HCT116 (cell line): Measurements from ENCODE around the gene DAGLB. TPM values are rescaled to one million over a fixed set of nuclear protein-coding genes. Genes with fewer than 3 reads are reported as not detected.

Experiments
- ATAC-seq: fragments of 200-7000 bp; cut with Tn5 transposase; 2 replicates; pipeline ENCODE4 v1.9.1; 2020; ENCODE audit warnings: mild to moderate bottlenecking, moderate library complexity
- BruUV-seq: library from RNA; stranded (reverse); fragments of 400-500 nt; replicated peaks from 2 replicates; lab custom pipeline; 2021; lab: Mats Ljungman, UMichigan
- CTCF ChIA-PET: fragments of 300-600 bp; sonication (Branson Sonifier 250); formaldehyde crosslinking; loops from one replicate; lab custom pipeline; 2021; ENCODE audit warnings: antibody characterized with exemption; lab: Charles Lee
- POLR2A ChIA-PET: fragments of 300-600, 350-600 bp; sonication (Branson Sonifier 250); formaldehyde crosslinking; loops from one replicate; lab custom pipeline; 2021; ENCODE audit warnings: antibody characterized with exemption; lab: Charles Lee
- RAD21 ChIA-PET, 2 experiments: fragments of 300-600 bp; sonication (Branson Sonifier 250); formaldehyde crosslinking; loops; one replicate each; lab custom pipeline; 2023; ENCODE audit warnings: low total read pairs in 2 of 2; ENCODE audit not compliant: uncharacterized antibody in 2 of 2, unreplicated experiment in 2 of 2, low non-redundant PET in 1 of 2; lab: Charles Lee
- DNase-seq: peaks from one replicate; pipeline ENCODE4 v3.0.0-alpha.2; 2010; ENCODE audit warnings: low read depth, low spot score
- H2AFZ ChIP-seq: fragments of 200-600 bp; shearing (Covaris generic), sonication (generic); 2 replicates; pipeline ENCODE4 v1.6.1; 2017; ENCODE audit warnings: low read depth, mixed run types, mixed read lengths, antibody characterized with exemption, low read length; ENCODE audit not compliant: poor library complexity, severe bottlenecking
- H3K27ac ChIP-seq: 2 replicates; pipeline ENCODE4 v1.5.1; 2012; ENCODE audit warnings: low read depth, low read length
- H3K27me3 ChIP-seq: fragments of 200-600 bp; sonication (generic); 2 replicates; pipeline ENCODE4 v1.6.1; 2016; ENCODE audit warnings: mixed run types, low read length, mixed read lengths; ENCODE audit not compliant: insufficient read depth
- H3K36me3 ChIP-seq, 2 experiments: fragments of 200-500 bp in 1 of 2; fragments of 200-600 bp in 1 of 2; sonication (Bioruptor generic) in 1 of 2; sonication (generic) in 1 of 2; 2 replicates each; pipeline versions ENCODE4 v1.5.1 to v1.6.1; 2014 to 2016; ENCODE audit warnings: low read length in 2 of 2, inconsistent platforms in 1 of 2, mixed read lengths in 1 of 2, mixed run types in 1 of 2; ENCODE audit not compliant: insufficient read depth in 2 of 2, control insufficient read depth in 1 of 2
- H3K4me1 ChIP-seq, 2 experiments: fragments of 200-600 bp in 1 of 2; sonication (generic) in 1 of 2; 2 replicates each; pipeline versions ENCODE4 v1.5.1 to v1.6.1; 2012 to 2017; ENCODE audit warnings: low read length in 2 of 2, inconsistent platforms in 1 of 2, mild to moderate bottlenecking in 1 of 2, mixed read lengths in 1 of 2, mixed run types in 1 of 2, moderate library complexity in 1 of 2; ENCODE audit not compliant: insufficient read depth in 2 of 2, control insufficient read depth in 1 of 2
- H3K4me2 ChIP-seq: fragments of 200-600 bp; sonication (generic); 2 replicates; pipeline ENCODE4 v1.6.1; 2017; ENCODE audit warnings: mixed run types, low read length, mixed read lengths
- H3K4me3 ChIP-seq, 2 experiments: fragments of 200-600 bp in 1 of 2; sonication (generic) in 1 of 2; replicated peaks in 1 of 2; 2 replicates each; pipeline ENCODE4 v1.5.1; 2011 to 2016; ENCODE audit warnings: low read length in 2 of 2, control low read depth in 1 of 2, low read depth in 1 of 2, mild to moderate bottlenecking in 1 of 2, mixed read lengths in 1 of 2, mixed run types in 1 of 2
- H3K79me2 ChIP-seq: fragments of 200-600 bp; sonication (generic); 2 replicates; pipeline ENCODE4 v1.6.1; 2017; ENCODE audit warnings: mild to moderate bottlenecking, mixed run types, low read length, moderate library complexity, mixed read lengths; ENCODE audit not compliant: insufficient read depth
- H3K9ac ChIP-seq: fragments of 200-600 bp; sonication (generic); 2 replicates; pipeline ENCODE4 v1.6.1; 2016; ENCODE audit warnings: low read length, mixed read lengths
- H3K9me2 ChIP-seq: fragments of 200-600 bp; sonication (generic), shearing (Covaris generic); 2 replicates; pipeline ENCODE4 v1.6.1; 2017; ENCODE audit warnings: mixed run types, mild to moderate bottlenecking, moderate library complexity; ENCODE audit not compliant: insufficient read depth
- H3K9me3 ChIP-seq, 2 experiments: fragments of 200-500 bp in 1 of 2; fragments of 200-600 bp in 1 of 2; sonication (Bioruptor generic) in 1 of 2; sonication (generic) in 1 of 2; 2 replicates each; pipeline ENCODE4 v1.6.1; 2014 to 2017; ENCODE audit warnings: low read length in 2 of 2, mixed read lengths in 2 of 2, inconsistent platforms in 1 of 2, low read depth in 1 of 2, mild to moderate bottlenecking in 1 of 2, mixed run types in 1 of 2, moderate library complexity in 1 of 2; ENCODE audit not compliant: control insufficient read depth in 1 of 2, insufficient read depth in 1 of 2
- H4K20me1 ChIP-seq: fragments of 200-600 bp; sonication (generic), shearing (Covaris generic); 2 replicates; pipeline ENCODE4 v1.6.1; 2017; ENCODE audit warnings: mixed run types, mild to moderate bottlenecking, moderate library complexity; ENCODE audit not compliant: insufficient read depth
- CBX3 ChIP-seq: IDR thresholded peaks from 2 replicates; pipeline ENCODE4 v1.6.1; 2012; ENCODE audit warnings: low read depth
- EGR1 ChIP-seq: IDR thresholded peaks from 2 replicates; pipeline ENCODE4 v1.6.1; 2012; ENCODE audit warnings: low read depth
- ELF1 ChIP-seq: IDR thresholded peaks from 2 replicates; pipeline ENCODE4 v1.6.1; 2012; ENCODE audit warnings: low read depth, borderline replicate concordance
- EZH2 ChIP-seq: fragments of 200-600 bp; sonication (generic); IDR thresholded peaks from 2 replicates; pipeline ENCODE4 v1.6.1; 2017; ENCODE audit warnings: antibody characterized with exemption, mixed run types
- FOSL1 ChIP-seq: IDR thresholded peaks from 2 replicates; pipeline ENCODE4 v1.6.1; 2012; ENCODE audit warnings: low read depth
- JUND ChIP-seq: IDR thresholded peaks from 2 replicates; pipeline ENCODE4 v1.6.1; 2012
- POLR2A ChIP-seq: IDR thresholded peaks from 2 replicates; pipeline ENCODE4 v1.7.0; 2011; ENCODE audit warnings: borderline replicate concordance; ENCODE audit not compliant: insufficient read depth, insufficient read length; ENCODE audit errors: extremely low read depth
- POLR2AphosphoS5 ChIP-seq: IDR thresholded peaks from 2 replicates; pipeline ENCODE4 v1.6.1; 2011; ENCODE audit warnings: mild to moderate bottlenecking, low read depth, low read length, moderate library complexity
- RAD21 ChIP-seq: IDR thresholded peaks from 2 replicates; pipeline ENCODE4 v1.6.1; 2012; ENCODE audit warnings: low read depth, mild to moderate bottlenecking
- SIN3A ChIP-seq: IDR thresholded peaks from 2 replicates; pipeline ENCODE4 v1.6.1; 2012; ENCODE audit warnings: low read depth
- SP1 ChIP-seq: IDR thresholded peaks from 2 replicates; pipeline ENCODE4 v1.6.1; 2012; ENCODE audit warnings: low read depth
- TCF7L2 ChIP-seq: IDR thresholded peaks from 2 replicates; pipeline ENCODE4 v1.7.0; 2011; ENCODE audit warnings: borderline replicate concordance, inconsistent platforms; ENCODE audit not compliant: insufficient read depth, insufficient read length; ENCODE audit errors: extremely low read depth
- ZFX ChIP-seq: fragments of 450-650 bp; IDR thresholded peaks from 2 replicates; pipeline ENCODE4 v1.6.1; 2017
- ZNF274 ChIP-seq: fragments of 200-500 bp; sonication (Bioruptor generic); IDR thresholded peaks from 2 replicates; pipeline ENCODE4 v1.6.1; 2014; ENCODE audit warnings: mild to moderate bottlenecking, low read depth, low read length, inconsistent platforms
- intact Hi-C: fragments of 100-400 bp; cut with micrococcal nuclease; formaldehyde crosslinking; loops from 2 replicates; pipeline ENCODE4 v1.10.0; 2022
- total RNA-seq: library from RNA; stranded (reverse); gene quantifications from one replicate; pipeline ENCODE4 v1.2.1, GENCODE V29; 2021; ENCODE audit not compliant: unreplicated experiment

Gene DAGLB
- total RNA-seq, 1 experiment from 2014 or later, result 30.2 TPM

DNA sequence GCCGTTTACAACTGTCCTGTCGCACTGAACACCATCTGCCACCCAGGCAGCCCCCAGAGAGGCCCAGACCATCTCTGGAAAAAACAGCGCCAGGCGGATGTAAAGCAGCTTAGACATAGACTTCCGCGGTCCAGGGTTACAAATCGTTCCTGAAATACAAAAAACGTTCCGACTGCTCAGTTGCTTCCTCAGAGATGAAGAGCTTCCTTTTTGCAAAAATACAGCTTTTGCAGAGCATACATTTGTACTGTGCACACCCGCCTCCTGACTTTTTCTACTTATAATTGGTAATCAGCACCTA lies 11.4 kb downstream of the DAGLB start:
- no peak overlapping the region for H2AFZ ChIP-seq
- H3K36me3 ChIP-seq, result peaks cover 8 to 35% of the 10 kb centered on the region in 2 experiments
- intact Hi-C loops, result no loop called here
- RAD21 ChIA-PET, result no interaction called here
- H3K9me2 ChIP-seq, result no peaks in the 10 kb centered on the region
- no peak for ATAC-seq
- H3K4me2 ChIP-seq, result peak overlapping the region; percentile 52
- peaks cover 92% of the 10 kb centered on the region for H3K79me2 ChIP-seq
- peak overlapping the region; percentile 66 for H3K27ac ChIP-seq
- peak overlapping the region; percentile 13; the same call in 1 of the 2 replicates for H3K9ac ChIP-seq
- TF ChIP-seq POLR2AphosphoS5 (no peak), POLR2A (no peak), TCF7L2 (no peak), SP1 (no peak), ZFX (no peak), FOSL1 (no peak), EGR1 (no peak), EZH2 (no peak), JUND (no peak), CBX3 (no peak), RAD21 (no peak), ZNF274 (no peak), SIN3A (no peak), ELF1 (no peak)
- peaks cover 6% of the 10 kb centered on the region; the same call in 1 of the 2 replicates for H4K20me1 ChIP-seq
- no peak overlapping the region for H3K4me3 ChIP-seq
- no peaks in the 10 kb centered on the region for H3K27me3 ChIP-seq
- CTCF ChIA-PET, result interaction anchor here (0.6 to 1.3 kb wide), 2 partner anchors 11 to 276 kb away, joined by 3 read pairs; partner anchors contain the start of gene DAGLB
- H3K4me1 ChIP-seq, result peaks cover 36 to 75% of the 10 kb centered on the region in 2 experiments
- no peaks in the 10 kb centered on the region for H3K9me3 ChIP-seq
- no peak for DNase-seq
- no TSS peak for BruUV-seq
- POLR2A ChIA-PET, result no interaction called here
